PC-9 (cell line): ENCODE data around the gene RAD18. TPM values are rescaled to one million over a fixed set of nuclear protein-coding genes. Genes with fewer than 3 reads are reported as not detected.

ENCODE experiments used
- BruUV-seq: library from RNA; stranded (reverse); fragments of 400-500 nt; replicated peaks from 2 replicates; lab custom pipeline; 2021; lab: Mats Ljungman, UMichigan
- CTCF ChIA-PET: fragments of 300-600 bp; sonication (Branson Sonifier 250); formaldehyde crosslinking; loops from one replicate; lab custom pipeline; 2022; ENCODE audit warnings: antibody characterized with exemption; lab: Charles Lee
- POLR2A ChIA-PET: fragments of 300-600 bp; sonication (Branson Sonifier 250); formaldehyde crosslinking; loops from one replicate; lab custom pipeline; 2022; ENCODE audit warnings: antibody characterized with exemption; ENCODE audit not compliant: unreplicated experiment; lab: Charles Lee
- DNase-seq, 2 experiments: peaks; one replicate each; pipeline versions ENCODE4 v3.0.0 to v3.0.0-alpha.2; 2015 to 2022; ENCODE audit warnings: mixed read lengths in 1 of 2
- H2AFZ ChIP-seq: fragments of 200-600 bp; sonication (generic); 2 replicates; pipeline ENCODE4 v1.8.1; 2017; ENCODE audit warnings: antibody characterized with exemption
- H3F3A ChIP-seq: fragments of 200-600 bp; sonication (generic); 2 replicates; pipeline ENCODE4 v1.8.1; 2017; ENCODE audit warnings: antibody characterized with exemption, mild to moderate bottlenecking, low read depth; ENCODE audit not compliant: insufficient read depth
- H3K27ac ChIP-seq: fragments of 200-600 bp; sonication (generic); 2 replicates; pipeline ENCODE4 v1.6.1; 2016; ENCODE audit warnings: mixed run types
- H3K27me3 ChIP-seq: fragments of 200-600 bp; sonication (generic); 2 replicates; pipeline ENCODE4 v1.6.1; 2016; ENCODE audit warnings: low read depth, mixed run types; ENCODE audit not compliant: insufficient read depth
- H3K36me3 ChIP-seq: fragments of 200-600 bp; sonication (generic); 2 replicates; pipeline ENCODE4 v1.6.1; 2016; ENCODE audit warnings: low read depth, mixed run types
- H3K4me1 ChIP-seq: fragments of 200-600 bp; sonication (generic); replicated peaks from 2 replicates; pipeline ENCODE4 v1.6.1; 2016; ENCODE audit warnings: mixed run types; ENCODE audit not compliant: insufficient read depth
- H3K4me2 ChIP-seq: fragments of 200-600 bp; sonication (generic); 2 replicates; pipeline ENCODE4 v1.6.1; 2017; ENCODE audit warnings: mixed run types
- H3K4me3 ChIP-seq: fragments of 200-600 bp; sonication (generic); 2 replicates; pipeline ENCODE4 v1.6.1; 2016; ENCODE audit warnings: mixed run types
- H3K79me2 ChIP-seq: fragments of 200-600 bp; sonication (generic); 2 replicates; pipeline ENCODE4 v1.6.1; 2017; ENCODE audit warnings: low read depth, mixed run types
- H3K9me2 ChIP-seq: fragments of 200-600 bp; sonication (generic); 2 replicates; pipeline ENCODE4 v1.8.1; 2017; ENCODE audit warnings: mild to moderate bottlenecking; ENCODE audit not compliant: insufficient read depth
- H3K9me3 ChIP-seq: fragments of 200-600 bp; sonication (generic); 2 replicates; pipeline ENCODE4 v1.8.1; 2016; ENCODE audit warnings: low read depth; ENCODE audit not compliant: insufficient read depth
- H4K20me1 ChIP-seq: fragments of 200-600 bp; sonication (generic); 2 replicates; pipeline ENCODE4 v1.8.1; 2017; ENCODE audit not compliant: insufficient read depth
- CTCF ChIP-seq: fragments of 200-600 bp; sonication (generic); conservative IDR thresholded peaks from 2 replicates; pipeline ENCODE4 v1.6.1; 2017; ENCODE audit warnings: mixed run types, antibody characterized with exemption, mild to moderate bottlenecking, moderate library complexity
- EZH2 ChIP-seq: fragments of 200-600 bp; sonication (generic); IDR thresholded peaks from 2 replicates; pipeline ENCODE4 v1.8.0; 2017; ENCODE audit warnings: antibody characterized with exemption, low read depth
- intact Hi-C: fragments of 100-400 bp; cut with micrococcal nuclease; formaldehyde crosslinking; loops from one replicate; pipeline ENCODE4 v1.10.0; 2022; ENCODE audit not compliant: unreplicated experiment
- total RNA-seq: library from RNA; stranded (reverse); gene quantifications from 2 replicates; pipeline ENCODE4 v1.2.3, GENCODE V29; 2021

The RAD18 gene
- total RNA-seq, 1 experiment from 2014 or later = 29.1 TPM

- BruUV-seq = no TSS peak
- H3K36me3 ChIP-seq = peaks cover 12% of the 10 kb centered on the region
- intact Hi-C loops = no loop called here
- DNase-seq = no peak
- H3K4me3 ChIP-seq = no peak overlapping the region
- no peaks in the 10 kb centered on the region for H3K27me3 ChIP-seq
- no peak for TF ChIP-seq CTCF
- TF ChIP-seq EZH2 = no peak
- H3K79me2 ChIP-seq = no peaks in the 10 kb centered on the region
- no peak overlapping the region for H2AFZ ChIP-seq
- H3F3A ChIP-seq = no peaks in the 10 kb centered on the region
- ChIA-PET CTCF (no interaction called here), POLR2A (no interaction called here)
- H3K27ac ChIP-seq = no peak overlapping the region
- no peaks in the 10 kb centered on the region for H3K9me2 ChIP-seq
- no peaks in the 10 kb centered on the region for H3K9me3 ChIP-seq
- H4K20me1 ChIP-seq = no peaks in the 10 kb centered on the region
- H3K4me1 ChIP-seq = no peaks in the 10 kb centered on the region
- H3K4me2 ChIP-seq = no peak overlapping the region
Observed at GRCh38 chr3:8891774-8892173, 71.5 kb downstream of the RAD18 start.

GRCh38 chr3:8891303-8891702 lies 72.0 kb downstream of the RAD18 start:
- ChIA-PET POLR2A (no interaction called here), CTCF (no interaction called here)
- no peak overlapping the region for H3K4me3 ChIP-seq
- H3K27me3 ChIP-seq = no peaks in the 10 kb centered on the region
- no peak for DNase-seq
- H3K9me2 ChIP-seq = no peaks in the 10 kb centered on the region
- peaks cover 12% of the 10 kb centered on the region for H3K36me3 ChIP-seq
- H3K27ac ChIP-seq = no peak overlapping the region
- intact Hi-C loops = no loop called here
- no peak overlapping the region for H2AFZ ChIP-seq
- no peaks in the 10 kb centered on the region for H3F3A ChIP-seq
- H3K79me2 ChIP-seq = no peaks in the 10 kb centered on the region
- no TSS peak for BruUV-seq
- TF ChIP-seq EZH2 (no peak), CTCF (no peak)
- H4K20me1 ChIP-seq = no peaks in the 10 kb centered on the region
- no peaks in the 10 kb centered on the region for H3K9me3 ChIP-seq
- no peaks in the 10 kb centered on the region for H3K4me1 ChIP-seq
- H3K4me2 ChIP-seq = no peak overlapping the region

- no peak overlapping the region for H3K4me2 ChIP-seq
- ChIA-PET CTCF (no interaction called here), POLR2A (interaction anchor here (0.6 kb wide), 1 partner anchor 564 kb away, joined by 3 read pairs; no protein-coding TSS in a partner anchor)
- no peaks in the 10 kb centered on the region for H4K20me1 ChIP-seq
- intact Hi-C loops = no loop called here
- peaks cover 22% of the 10 kb centered on the region for H3K36me3 ChIP-seq
- H3K27ac ChIP-seq = no peak overlapping the region
- no peaks in the 10 kb centered on the region for H3F3A ChIP-seq
- no peaks in the 10 kb centered on the region for H3K27me3 ChIP-seq
- H3K9me3 ChIP-seq = no peaks in the 10 kb centered on the region
- DNase-seq = no peak
- H3K4me1 ChIP-seq = no peaks in the 10 kb centered on the region
- TF ChIP-seq CTCF (no peak), EZH2 (no peak)
- no peaks in the 10 kb centered on the region for H3K9me2 ChIP-seq
- H2AFZ ChIP-seq = no peak overlapping the region
- H3K4me3 ChIP-seq = no peak overlapping the region
- BruUV-seq = no TSS peak
- H3K79me2 ChIP-seq = no peaks in the 10 kb centered on the region
Observed at GRCh38 chr3:8888301-8888915, 74.9 kb downstream of the RAD18 start.
